ENCODE measurements around the gene NLRP3. TPM values are rescaled to one million over a fixed set of nuclear protein-coding genes. Genes with fewer than 3 reads are reported as not detected.
"Not testable (repeated sequence)": the region's sequence is repeated elsewhere in the genome, so short reads cannot be mapped to it uniquely, and the experiment has no call there.

Gene NLRP3
- total RNA-seq (2022) (0.26 and 0.32 TPM in 2 replicates), Bru-seq, nascent RNA (percentile 17 among the genes with signal in this experiment), BruChase-seq, experiment 1, labeled RNA remaining after a 6-hour chase (percentile 17 among the genes with signal in this experiment), BruChase-seq, experiment 2, labeled RNA remaining after a 2-hour chase (percentile 19 among the genes with signal in this experiment)
- long read RNA-seq = 0 reads

DNA sequence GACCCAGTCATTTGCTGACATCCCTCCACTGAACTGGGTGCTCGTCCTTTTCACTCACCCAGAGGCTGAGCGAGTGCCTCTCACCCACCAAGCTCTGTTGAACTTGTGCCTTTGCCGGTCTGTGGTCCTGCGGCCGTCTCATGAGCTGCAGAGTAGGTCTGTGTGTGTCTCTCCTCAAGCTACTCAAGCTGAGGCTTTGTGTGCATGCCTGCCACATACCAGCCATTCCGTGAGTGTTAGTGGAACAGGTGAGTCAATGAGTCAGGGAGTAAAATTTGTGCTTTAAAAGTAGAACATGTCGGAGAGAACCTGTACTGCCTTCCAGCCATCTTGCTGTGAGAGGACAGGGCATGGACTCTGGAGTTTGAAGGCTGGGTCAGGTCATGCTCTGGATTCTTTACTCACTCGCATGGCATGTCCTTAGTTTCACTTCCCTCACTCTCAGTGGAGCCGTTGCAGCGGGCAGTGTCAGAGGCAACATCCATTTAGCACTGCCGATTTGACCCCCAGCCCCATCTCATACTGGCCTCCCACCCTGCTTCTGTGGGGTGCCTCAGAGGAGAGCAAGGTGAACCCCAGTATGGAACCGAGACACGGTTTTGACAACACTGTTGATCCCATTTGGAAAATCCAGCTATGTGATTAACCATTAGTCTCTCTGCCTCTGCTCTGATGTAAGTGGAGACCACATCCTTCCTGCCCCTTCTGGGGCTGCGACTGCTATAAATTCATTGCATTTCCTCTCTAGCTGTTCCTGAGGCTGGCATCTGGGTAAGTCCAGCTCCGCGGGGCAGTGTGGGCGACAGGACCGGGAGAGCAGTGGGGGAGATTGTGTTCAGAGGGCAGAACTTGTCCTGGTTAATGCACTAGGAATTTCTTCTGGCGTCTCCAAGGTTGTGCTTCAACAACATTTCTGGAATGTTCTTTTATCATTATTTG lies at the start of gene NLRP3:
Gene NLRP3 (plus strand): TSS at position 751 of the 939 bp plus-strand sequence. CDS start 2,628 bp downstream, outside the sequence.
- TF ChIP-seq, protein P1, sequence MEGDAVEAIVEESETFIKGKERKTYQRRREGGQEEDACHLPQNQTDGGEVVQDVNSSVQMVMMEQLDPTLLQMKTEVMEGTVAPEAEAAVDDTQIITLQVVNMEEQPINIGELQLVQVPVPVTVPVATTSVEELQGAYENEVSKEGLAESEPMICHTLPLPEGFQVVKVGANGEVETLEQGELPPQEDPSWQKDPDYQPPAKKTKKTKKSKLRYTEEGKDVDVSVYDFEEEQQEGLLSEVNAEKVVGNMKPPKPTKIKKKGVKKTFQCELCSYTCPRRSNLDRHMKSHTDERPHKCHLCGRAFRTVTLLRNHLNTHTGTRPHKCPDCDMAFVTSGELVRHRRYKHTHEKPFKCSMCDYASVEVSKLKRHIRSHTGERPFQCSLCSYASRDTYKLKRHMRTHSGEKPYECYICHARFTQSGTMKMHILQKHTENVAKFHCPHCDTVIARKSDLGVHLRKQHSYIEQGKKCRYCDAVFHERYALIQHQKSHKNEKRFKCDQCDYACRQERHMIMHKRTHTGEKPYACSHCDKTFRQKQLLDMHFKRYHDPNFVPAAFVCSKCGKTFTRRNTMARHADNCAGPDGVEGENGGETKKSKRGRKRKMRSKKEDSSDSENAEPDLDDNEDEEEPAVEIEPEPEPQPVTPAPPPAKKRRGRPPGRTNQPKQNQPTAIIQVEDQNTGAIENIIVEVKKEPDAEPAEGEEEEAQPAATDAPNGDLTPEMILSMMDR (IDR thresholded peaks at IDR 0.05; ENCODE audit: unreplicated experiment) = no peak
- CTCF ChIA-PET = interaction anchor here (0.6 kb wide), 1 partner anchor 32 kb away, joined by 10 read pairs; no protein-coding TSS in a partner anchor
- H3K4me1 Mint-ChIP-seq (ENCODE audit: low read depth, unreplicated experiment) = peaks cover 8% of the 10 kb centered on the region
- no peak within 1 kb of the TSS for H3K27ac Mint-ChIP-seq (ENCODE audit: unreplicated experiment)
- DNase-seq = peak; percentile 13
- peak within 1 kb of the TSS; percentile 35 for H3K4me3 Mint-ChIP-seq (ENCODE audit: low read depth, unreplicated experiment)
- intact Hi-C loops (cut with micrococcal nuclease; ENCODE audit: unreplicated experiment) = no loop called here
- H3K36me3 Mint-ChIP-seq (ENCODE audit: insufficient read depth, unreplicated experiment) = no peaks in the 10 kb centered on the region
- peaks cover 5% of the 10 kb centered on the region for H3K9me3 Mint-ChIP-seq (ENCODE audit: low read depth, unreplicated experiment)
- H3K27me3 Mint-ChIP-seq (ENCODE audit: unreplicated experiment) = no peaks in the 10 kb centered on the region
- BruUV-seq (replicated peaks) = no TSS peak

DNA sequence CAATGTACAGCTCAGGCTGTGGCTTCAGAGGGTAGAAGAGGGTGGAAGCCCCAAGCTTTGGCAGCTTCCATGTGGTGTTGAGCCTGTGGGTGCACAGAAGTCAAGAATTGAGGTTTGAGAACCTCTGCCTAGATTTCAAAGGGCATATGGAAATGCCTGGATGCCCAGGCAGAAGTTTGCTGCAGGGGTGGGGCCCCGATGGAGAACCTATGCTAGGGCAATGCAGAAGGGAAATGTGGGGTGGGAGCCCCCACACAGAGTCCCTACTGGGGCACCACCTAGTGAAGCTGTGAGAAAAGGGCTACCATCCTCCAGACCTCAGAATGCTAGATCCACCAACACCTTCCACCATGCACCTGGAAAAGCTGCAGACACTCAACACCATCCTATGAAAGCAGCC lies 49.6 kb upstream of the NLRP3 start:
- H3K9me3 Mint-ChIP-seq (ENCODE audit: low read depth, unreplicated experiment); DNase-seq; intact Hi-C loops (cut with micrococcal nuclease; ENCODE audit: unreplicated experiment); H3K4me1 Mint-ChIP-seq (ENCODE audit: low read depth, unreplicated experiment); H3K36me3 Mint-ChIP-seq (ENCODE audit: insufficient read depth, unreplicated experiment); CTCF ChIA-PET; H3K27ac Mint-ChIP-seq (ENCODE audit: unreplicated experiment); H3K27me3 Mint-ChIP-seq (ENCODE audit: unreplicated experiment); H3K4me3 Mint-ChIP-seq (ENCODE audit: low read depth, unreplicated experiment); BruUV-seq (replicated peaks): not testable (repeated sequence)

DNA sequence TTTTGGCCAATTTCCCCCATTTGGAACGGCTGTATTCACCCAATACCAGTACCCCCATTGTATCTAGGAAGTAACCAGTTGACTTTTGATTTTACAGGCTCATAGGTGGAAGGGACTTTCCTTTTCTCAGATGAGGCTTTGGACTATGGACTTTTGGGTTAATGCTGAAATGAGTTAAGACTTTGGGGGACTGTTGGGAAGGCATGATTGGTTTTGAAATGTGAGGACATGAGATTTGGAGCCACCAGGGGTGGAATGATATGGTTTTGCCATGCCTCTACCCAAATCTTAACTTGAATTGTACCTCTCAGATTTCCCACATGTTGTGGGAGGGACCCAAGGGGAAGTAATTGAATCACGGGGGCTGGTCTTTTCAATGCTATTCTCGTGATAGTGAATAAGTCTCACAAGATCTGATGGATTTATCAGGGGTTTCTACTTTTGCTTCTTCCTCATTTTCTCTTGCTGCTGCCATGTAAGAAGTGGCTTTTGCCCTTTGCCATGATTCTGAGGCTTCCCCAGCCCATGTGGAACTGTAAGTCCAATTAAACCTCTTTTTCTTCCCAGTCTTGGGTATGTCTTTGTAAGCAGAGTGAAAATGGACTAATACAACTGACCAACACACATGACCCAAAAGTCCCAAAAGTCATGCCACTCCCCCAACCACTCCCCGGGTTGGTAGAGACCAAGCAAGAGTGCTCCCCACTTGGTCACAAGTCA lies 48.9 kb upstream of the NLRP3 start:
- Mint-ChIP-seq H3K4me1 (ENCODE audit: low read depth, unreplicated experiment) (no peaks in the 10 kb centered on the region), H3K27me3 (ENCODE audit: unreplicated experiment) (no peaks in the 10 kb centered on the region), H3K4me3 (ENCODE audit: low read depth, unreplicated experiment) (no peak overlapping the region), H3K36me3 (ENCODE audit: insufficient read depth, unreplicated experiment) (no peaks in the 10 kb centered on the region), H3K9me3 (ENCODE audit: low read depth, unreplicated experiment) (peaks cover 3% of the 10 kb centered on the region), H3K27ac (ENCODE audit: unreplicated experiment) (no peak overlapping the region)
- TF ChIP-seq, protein P1 (IDR thresholded peaks at IDR 0.05; ENCODE audit: unreplicated experiment) = no peak
- CTCF ChIA-PET = no interaction called here
- no TSS peak for BruUV-seq (replicated peaks)
- no peak for DNase-seq
- intact Hi-C loops (cut with micrococcal nuclease; ENCODE audit: unreplicated experiment) = no loop called here

DNA sequence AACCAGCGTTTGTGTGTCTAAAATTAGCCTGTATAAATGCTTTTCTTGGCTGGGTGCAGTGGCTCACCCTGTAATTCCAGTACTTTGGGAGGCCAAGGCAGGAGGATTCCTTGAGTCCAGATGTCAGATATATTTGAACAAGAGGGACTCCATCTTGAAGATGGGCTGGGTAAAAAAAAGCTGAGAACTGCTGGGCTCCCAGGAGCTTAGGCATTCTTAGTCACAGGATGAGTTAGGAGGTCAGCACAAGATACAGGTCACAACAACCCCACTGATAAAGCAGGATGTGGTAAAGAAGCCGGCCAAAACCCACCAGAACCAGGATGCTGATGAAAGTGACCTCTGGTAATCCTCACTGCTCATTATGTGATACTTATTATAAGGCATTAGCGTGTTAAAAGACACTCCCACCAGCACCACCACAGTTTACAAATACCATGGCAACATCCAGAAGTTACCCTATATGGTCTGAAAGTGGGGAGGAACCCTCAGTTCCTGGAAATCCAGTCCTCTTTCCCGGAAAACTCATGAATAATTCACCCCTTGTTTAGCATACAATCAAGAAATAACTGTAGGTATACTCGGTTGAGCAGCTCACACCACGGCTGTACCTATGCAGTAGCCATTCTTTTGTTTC lies 48.1 kb upstream of the NLRP3 start:
- CTCF ChIA-PET = no interaction called here
- H3K4me1 Mint-ChIP-seq (ENCODE audit: low read depth, unreplicated experiment) = no peaks in the 10 kb centered on the region
- no TSS peak for BruUV-seq (replicated peaks)
- TF ChIP-seq, protein P1 (IDR thresholded peaks at IDR 0.05; ENCODE audit: unreplicated experiment) = no peak
- no peak overlapping the region for H3K4me3 Mint-ChIP-seq (ENCODE audit: low read depth, unreplicated experiment)
- no peak overlapping the region for H3K27ac Mint-ChIP-seq (ENCODE audit: unreplicated experiment)
- intact Hi-C loops (cut with micrococcal nuclease; ENCODE audit: unreplicated experiment) = no loop called here
- no peak for DNase-seq
- no peaks in the 10 kb centered on the region for H3K27me3 Mint-ChIP-seq (ENCODE audit: unreplicated experiment)
- peaks cover 3% of the 10 kb centered on the region for H3K9me3 Mint-ChIP-seq (ENCODE audit: low read depth, unreplicated experiment)
- no peaks in the 10 kb centered on the region for H3K36me3 Mint-ChIP-seq (ENCODE audit: insufficient read depth, unreplicated experiment)

Measured in Calu3 (cell line).